Posterior cingulate gyrus (tissue), 11 donors: ENCODE data around the gene C1orf56.
A peak's percentile ranks its signal among the peaks of the same experiment; 100 is the strongest.

Source experiments
- DNase-seq, 10 donors: peaks; one replicate each; pipeline versions ENCODE4 v3.0.0 to v3.0.0-alpha.2; 2020 to 2021; ENCODE audit warnings: mixed read lengths in 3 of 10
- intact Hi-C: fragments of 100-400 bp; cut with DNase I; formaldehyde crosslinking; loops from one replicate; pipeline ENCODE4 v1.15.1; 2023

Gene C1orf56

DNA sequence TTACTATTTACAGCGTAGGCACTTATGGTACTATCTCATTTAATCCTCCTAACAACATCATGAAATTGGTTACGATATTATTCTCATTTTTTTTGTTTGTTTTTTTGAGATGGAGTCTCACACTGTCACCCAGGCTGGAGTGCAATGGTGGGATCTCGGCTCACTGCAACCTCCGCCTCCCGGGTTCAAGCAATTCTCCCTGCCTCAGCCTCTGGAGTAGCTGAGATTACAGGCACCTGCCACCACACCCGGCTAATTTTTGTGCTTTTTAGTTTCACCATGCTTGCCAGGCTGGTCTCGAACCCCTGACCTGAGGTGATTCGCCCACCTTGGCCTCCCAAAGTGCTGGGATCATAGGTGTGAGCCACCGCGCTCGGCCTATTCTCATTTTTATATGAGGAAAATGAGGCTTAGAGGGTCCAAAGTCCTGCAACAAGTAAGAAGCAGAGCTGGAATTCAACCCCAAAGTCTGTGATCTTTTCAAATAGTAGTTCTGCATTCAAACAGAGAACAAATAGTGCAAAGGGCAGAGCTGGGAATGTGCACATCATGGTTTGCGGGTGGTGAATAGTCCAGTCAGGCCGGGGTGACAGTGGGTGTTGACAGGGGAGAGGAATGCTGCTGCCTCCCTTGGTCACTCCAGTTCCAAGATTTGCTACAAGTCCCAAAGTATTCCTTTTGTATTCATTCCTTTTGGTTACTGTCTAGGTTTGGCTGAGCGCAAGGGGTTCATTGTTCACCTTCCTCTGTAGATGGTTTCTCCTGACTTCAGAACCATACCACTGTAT is 34.7 kb upstream of the C1orf56 start:
- intact Hi-C loops, result no loop called here
- DNase-seq, result peak in 1 of 10 donors; percentile 26

- intact Hi-C loops, result no loop called here
- DNase-seq, result peak in 1 of 10 donors; percentile 11
Observed at GRCh38 chr1:151013518-151013917, 34.0 kb upstream of the C1orf56 start.

- peak; percentile 36 to 95 (median 79) for DNase-seq
- intact Hi-C loops, result loop anchor here (5.0 kb wide), 1 partner anchor 133 kb away; the partner anchor contains the start of gene TNFAIP8L2
Observed at GRCh38 chr1:151024540-151025146, 22.9 kb upstream of the C1orf56 start.

GRCh38 chr1:151026460-151026859 is 21.1 kb upstream of the C1orf56 start:
- intact Hi-C loops, result no loop called here

DNA sequence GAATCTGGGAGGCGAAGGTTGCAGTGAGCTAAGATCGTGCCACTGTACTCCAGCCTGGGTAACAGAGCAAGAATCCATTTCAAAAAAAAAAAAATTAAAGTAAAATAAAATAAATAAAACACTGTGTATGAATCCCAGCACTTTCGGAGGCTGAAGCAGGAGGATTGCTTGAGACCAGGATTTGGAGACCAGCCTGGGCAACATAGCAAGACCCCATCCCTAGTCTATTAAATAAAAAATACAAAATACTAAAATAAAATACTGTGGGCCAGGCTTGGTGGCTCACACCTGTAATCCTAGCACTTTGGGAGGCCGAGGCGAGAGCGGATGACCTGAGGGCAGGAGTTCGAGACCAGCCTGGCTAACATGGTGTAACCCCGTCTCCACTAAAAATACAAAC is 15.4 kb upstream of the C1orf56 start:
- no peak for DNase-seq
- intact Hi-C loops, result no loop called here

More at GRCh38 chr1:151026460-151026859, 21.1 kb upstream of the C1orf56 start:
- no peak for DNase-seq

- intact Hi-C loops, result no loop called here
- no peak for DNase-seq
Observed at GRCh38 chr1:151035167-151035566, 12.4 kb upstream of the C1orf56 start.

GRCh38 chr1:151036356-151036755 is 11.2 kb upstream of the C1orf56 start, which contains the start of gene BNIPL:
TSS of gene BNIPL (plus strand) at chr1:151036586. CDS start at chr1:151036726, 140 bp downstream.
- no peak for DNase-seq
- intact Hi-C loops, result no loop called here

DNA sequence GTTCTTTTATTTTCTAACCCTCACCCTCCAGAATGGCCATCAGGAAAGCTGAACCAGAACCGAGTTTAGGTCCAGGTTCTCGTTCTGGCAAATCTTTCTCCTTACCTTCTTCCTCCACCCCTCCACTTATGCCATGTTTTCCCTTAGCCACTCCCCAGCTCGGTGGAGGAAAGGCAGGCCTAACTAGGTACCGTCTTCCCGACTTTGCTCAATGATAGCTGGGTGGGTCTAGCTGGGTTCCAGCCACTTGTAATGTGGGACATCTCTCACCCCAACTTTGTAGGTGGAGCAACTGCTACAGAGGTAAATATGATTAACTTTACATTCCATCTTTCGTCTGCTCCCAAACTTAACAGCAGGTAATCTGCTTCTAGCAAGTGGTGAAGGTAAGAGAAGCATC is 10.5 kb upstream of the C1orf56 start:
- no peak for DNase-seq
- intact Hi-C loops, result no loop called here

- intact Hi-C loops, result no loop called here
- no peak for DNase-seq
Observed at GRCh38 chr1:151039521-151039920, 8.0 kb upstream of the C1orf56 start.

GRCh38 chr1:151043163-151043562 is 4.4 kb upstream of the C1orf56 start:
- intact Hi-C loops, result no loop called here
- no peak for DNase-seq

DNA sequence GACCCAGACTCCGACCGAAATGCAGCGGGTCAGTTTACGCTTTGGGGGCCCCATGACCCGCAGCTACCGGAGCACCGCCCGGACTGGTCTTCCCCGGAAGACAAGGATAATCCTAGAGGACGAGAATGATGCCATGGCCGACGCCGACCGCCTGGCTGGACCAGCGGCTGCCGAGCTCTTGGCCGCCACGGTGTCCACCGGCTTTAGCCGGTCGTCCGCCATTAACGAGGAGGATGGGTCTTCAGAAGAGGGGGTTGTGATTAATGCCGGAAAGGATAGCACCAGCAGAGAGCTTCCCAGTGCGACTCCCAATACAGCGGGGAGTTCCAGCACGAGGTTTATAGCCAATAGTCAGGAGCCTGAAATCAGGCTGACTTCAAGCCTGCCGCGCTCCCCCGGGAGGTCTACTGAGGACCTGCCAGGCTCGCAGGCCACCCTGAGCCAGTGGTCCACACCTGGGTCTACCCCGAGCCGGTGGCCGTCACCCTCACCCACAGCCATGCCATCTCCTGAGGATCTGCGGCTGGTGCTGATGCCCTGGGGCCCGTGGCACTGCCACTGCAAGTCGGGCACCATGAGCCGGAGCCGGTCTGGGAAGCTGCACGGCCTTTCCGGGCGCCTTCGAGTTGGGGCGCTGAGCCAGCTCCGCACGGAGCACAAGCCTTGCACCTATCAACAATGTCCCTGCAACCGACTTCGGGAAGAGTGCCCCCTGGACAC is 534 bp downstream of the C1orf56 start:
- peak; percentile 53 to 95 (median 67) for DNase-seq
- intact Hi-C loops, result loop anchor here (5.0 kb wide), 2 partner anchors 41 to 121 kb away; partner anchors contain the start of genes MINDY1, PRUNE1 and SETDB1

DNA sequence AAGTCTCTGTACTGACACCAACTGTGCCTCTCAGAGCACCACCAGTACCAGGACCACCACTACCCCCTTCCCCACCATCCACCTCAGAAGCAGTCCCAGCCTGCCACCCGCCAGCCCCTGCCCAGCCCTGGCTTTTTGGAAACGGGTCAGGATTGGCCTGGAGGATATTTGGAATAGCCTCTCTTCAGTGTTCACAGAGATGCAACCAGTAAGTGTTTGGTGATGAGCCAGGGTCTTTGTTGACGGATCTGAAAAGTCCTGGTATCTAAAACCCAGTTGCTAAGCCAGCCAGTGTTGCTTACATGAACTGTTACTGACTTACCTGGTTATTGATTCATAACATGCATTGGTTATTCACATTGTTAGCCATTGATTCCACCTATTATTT is 1.1 kb downstream of the C1orf56 start:
- intact Hi-C loops, result loop anchor here (5.0 kb wide), 2 partner anchors 41 to 121 kb away; partner anchors contain the start of genes MINDY1, PRUNE1 and SETDB1
- DNase-seq, result no peak

GRCh38 chr1:151049458-151049857 is 1.9 kb downstream of the C1orf56 start:
- no peak for DNase-seq
- intact Hi-C loops, result loop anchor here (5.0 kb wide), 2 partner anchors 42 to 122 kb away; partner anchors contain the start of genes MINDY1, PRUNE1 and SETDB1

DNA sequence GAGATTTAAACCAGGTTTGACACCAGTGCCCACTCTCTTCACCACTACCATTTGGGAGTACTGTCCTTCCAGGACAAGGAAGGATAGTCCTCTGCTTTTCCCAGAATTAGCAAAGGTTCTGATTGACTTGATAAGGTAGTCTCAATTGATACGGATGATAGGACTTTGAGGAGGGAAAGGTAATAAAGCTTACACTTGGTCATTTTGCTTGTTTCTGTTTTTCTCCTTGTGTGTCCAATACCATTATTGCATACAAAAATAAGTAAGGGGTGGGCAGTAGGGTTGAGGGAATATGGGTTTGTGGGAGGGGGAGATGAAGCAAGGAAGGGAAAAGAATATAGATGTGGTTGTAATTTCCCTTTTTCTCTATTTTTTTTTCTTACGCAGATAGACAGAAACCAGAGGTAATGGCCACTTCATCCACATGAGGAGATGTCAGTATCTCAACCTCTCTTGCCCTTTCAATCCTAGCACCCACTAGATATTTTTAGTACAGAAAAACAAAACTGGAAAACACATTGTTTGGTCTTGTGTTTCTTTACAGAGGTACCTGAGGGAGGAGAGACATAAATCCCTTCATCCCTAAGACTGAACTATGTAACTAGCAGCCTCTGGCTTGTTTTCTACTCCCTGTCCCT is 2.6 kb downstream of the C1orf56 start:
- no peak for DNase-seq
- intact Hi-C loops, result no loop called here

DNA sequence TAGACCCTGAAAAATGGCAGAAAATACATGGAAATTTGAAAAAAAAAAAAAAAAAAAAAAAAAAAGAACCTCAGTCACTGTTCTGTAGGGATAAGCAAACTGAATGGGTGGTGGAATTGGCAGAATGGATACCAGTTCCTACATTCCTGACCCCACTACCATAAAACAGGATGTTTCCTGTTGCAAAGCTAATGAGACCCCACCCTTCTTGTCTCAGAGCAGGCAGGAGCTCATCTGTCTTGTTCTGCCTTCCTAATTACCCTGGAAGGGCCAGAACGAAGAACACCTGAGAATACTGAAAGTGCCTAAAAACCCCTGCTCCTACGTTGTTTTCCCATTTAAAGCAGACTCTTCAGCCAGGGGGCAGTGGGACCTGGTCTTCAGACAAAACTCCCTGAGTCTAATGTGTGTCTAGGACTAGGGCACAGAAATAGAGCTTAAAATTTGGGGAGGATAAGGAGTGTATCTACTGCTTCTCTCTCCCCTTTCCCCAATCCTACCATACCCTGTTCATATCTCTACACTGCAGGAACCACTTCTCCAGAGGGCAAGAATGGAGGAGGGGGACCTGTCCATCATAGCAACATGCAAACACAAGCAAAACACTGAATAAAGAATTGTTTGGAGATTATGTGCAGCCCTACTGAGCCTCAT is 3.9 kb downstream of the C1orf56 start:
- no peak for DNase-seq
- intact Hi-C loops, result no loop called here

DNA sequence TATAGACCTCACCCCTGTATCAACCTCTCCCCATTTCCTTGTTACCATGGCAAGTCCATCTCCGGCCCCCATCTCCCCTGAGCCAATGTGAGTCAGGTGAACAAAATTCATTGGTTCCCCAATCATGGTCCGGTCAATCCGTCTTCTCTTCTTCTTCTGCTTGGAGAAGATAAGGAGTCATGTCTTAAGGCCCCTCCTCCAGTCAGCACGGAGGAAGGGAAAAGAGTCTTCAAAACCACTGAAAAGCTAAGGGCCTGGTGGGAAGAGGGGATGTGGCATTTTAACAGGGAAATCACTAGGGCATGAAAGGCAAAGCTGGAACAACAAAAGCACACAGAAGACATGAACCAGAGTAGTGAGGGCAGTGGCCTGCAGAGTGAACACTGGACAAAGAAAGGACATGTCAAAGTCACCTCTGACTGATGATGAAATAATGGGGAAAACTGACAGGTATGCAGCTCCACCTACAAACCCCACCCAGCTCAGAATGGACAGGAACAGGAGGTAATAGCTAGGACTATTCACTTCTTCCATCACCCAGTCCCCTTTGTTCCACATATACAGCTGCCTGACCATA is 7.5 kb downstream of the C1orf56 start:
- no peak for DNase-seq
- intact Hi-C loops, result no loop called here

GRCh38 chr1:151055581-151055980 is 8.0 kb downstream of the C1orf56 start:
- intact Hi-C loops, result no loop called here
- DNase-seq, result no peak

DNA sequence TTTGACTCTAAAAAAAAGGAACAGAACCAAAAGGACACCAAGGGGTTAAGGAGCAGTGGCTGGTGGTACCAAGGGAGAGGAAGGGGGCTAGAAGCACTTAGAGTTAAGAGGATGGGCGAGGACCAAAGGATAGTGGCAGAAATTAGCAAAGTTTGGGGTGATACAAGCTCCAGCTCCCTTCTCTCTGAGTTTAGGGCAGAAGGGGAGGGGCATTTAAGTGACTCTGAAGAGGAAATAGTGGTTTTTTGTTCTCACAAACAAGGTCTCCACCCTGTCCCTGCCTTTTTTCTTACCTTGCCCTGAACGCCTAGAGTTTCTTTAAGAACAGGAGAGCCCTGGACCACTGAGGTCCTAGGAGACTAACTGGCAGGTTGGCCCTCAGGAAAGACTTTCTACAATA is 8.6 kb downstream of the C1orf56 start:
- intact Hi-C loops, result loop anchor here (2.0 kb wide), 1 partner anchor 15 kb away; the partner anchor contains the start of gene GABPB2

GRCh38 chr1:151058692-151059091 is 11.1 kb downstream of the C1orf56 start:
- intact Hi-C loops, result no loop called here
- DNase-seq, result peak in 4 of 10 donors; percentile 6 to 74 (median 28)

More for the DNA sequence above, 8.6 kb downstream of the C1orf56 start:
- DNase-seq, result no peak
